Measurements from ENCODE around the gene NUDT21.

GRCh38 chr16:56422896-56423441 lies 28.2 kb downstream of the NUDT21 start:
- TF ChIP-seq TAF1 (IDR thresholded peaks at IDR 0.05; ENCODE audit: borderline replicate concordance, low read depth, low read length) = no peak
- no peak for TF ChIP-seq POLR2AphosphoS5 (IDR thresholded peaks at IDR 0.05; ENCODE audit: low read depth, low read length)

Measured in GM12892 (cell line).